Measurements from ENCODE around the gene SVEP1.

DNA sequence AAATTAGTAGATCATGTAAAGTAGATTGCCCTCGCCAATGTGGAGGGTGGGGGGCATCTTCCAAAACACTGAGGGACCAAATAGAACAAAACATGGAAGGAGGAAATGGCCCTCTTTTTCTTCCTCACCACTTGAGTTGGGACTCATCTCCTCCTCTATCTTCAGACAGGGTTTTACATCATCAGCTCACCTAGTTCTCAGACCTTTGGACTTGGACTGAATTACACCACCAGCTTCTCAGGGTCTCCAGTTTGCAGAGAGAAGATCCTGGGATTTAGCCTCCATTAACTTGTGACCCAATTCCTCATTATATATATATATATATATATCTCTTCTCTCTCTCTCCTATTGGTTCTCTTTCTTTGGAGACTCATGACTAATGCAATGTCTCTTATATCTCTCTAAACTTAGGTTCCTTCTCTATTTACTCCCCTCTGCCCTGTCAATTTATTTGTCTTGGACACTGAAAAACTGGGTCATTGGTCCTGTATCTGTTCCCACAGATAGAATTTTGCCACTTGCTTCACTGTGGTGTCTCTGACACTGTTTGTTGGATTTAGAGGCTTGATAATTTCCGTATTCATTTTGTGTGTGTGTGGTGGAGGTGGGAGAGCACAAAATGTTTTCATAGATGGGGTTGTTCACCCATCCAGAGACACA, 187.6 kb downstream of the SVEP1 start:
- TF ChIP-seq CTCF (conservative IDR thresholded peaks at IDR 0.05) (no peak), ZFX (IDR thresholded peaks at IDR 0.05) (no peak)
